Mesenchymal stem cell (in vitro differentiated cells and primary cell): ENCODE data around the gene GPRC5C.

ENCODE experiments used
- DNase-seq: peaks from one replicate; pipeline ENCODE4 v3.0.0-alpha.2; 2013
- H2AFZ ChIP-seq: one replicate; pipeline ENCODE4 v1.6.1; 2013; ENCODE audit warnings: low read depth, mild to moderate bottlenecking, control low read depth, inconsistent platforms, low read length, moderate library complexity
- H2AK5ac ChIP-seq: 2 replicates; pipeline ENCODE4 v1.6.1; 2013; ENCODE audit warnings: low read length, moderate library complexity, mild to moderate bottlenecking, inconsistent platforms; ENCODE audit not compliant: severe bottlenecking
- H2BK120ac ChIP-seq: one replicate; pipeline ENCODE4 v1.6.1; 2013; ENCODE audit warnings: low read depth, mild to moderate bottlenecking, inconsistent platforms, low read length, moderate library complexity
- H2BK12ac ChIP-seq, 2 experiments: one replicate each; pipeline ENCODE4 v1.6.1; 2013; ENCODE audit warnings: inconsistent platforms in 2 of 2, low read length in 2 of 2, mild to moderate bottlenecking in 2 of 2, moderate library complexity in 2 of 2, control low read depth in 1 of 2
- H2BK15ac ChIP-seq: one replicate; pipeline ENCODE4 v1.6.1; 2013; ENCODE audit warnings: mild to moderate bottlenecking, low read depth, inconsistent platforms; ENCODE audit not compliant: poor library complexity, severe bottlenecking
- H2BK5ac ChIP-seq: 2 replicates; pipeline ENCODE4 v1.6.1; 2013; ENCODE audit warnings: low read depth, mild to moderate bottlenecking, low read length, control low read depth, inconsistent platforms; ENCODE audit not compliant: poor library complexity, severe bottlenecking
- H3K14ac ChIP-seq, 2 experiments: one replicate each; pipeline ENCODE4 v1.6.1; 2013; ENCODE audit warnings: inconsistent platforms in 2 of 2, low read length in 2 of 2, control low read depth in 1 of 2, mild to moderate bottlenecking in 1 of 2, moderate library complexity in 1 of 2
- H3K18ac ChIP-seq, 2 experiments: one replicate each; pipeline ENCODE4 v1.6.1; 2013; ENCODE audit warnings: inconsistent platforms in 2 of 2, low read length in 2 of 2, control low read depth in 1 of 2, low read depth in 1 of 2, mild to moderate bottlenecking in 1 of 2
- H3K23ac ChIP-seq, 2 experiments: one replicate each; pipeline ENCODE4 v1.6.1; 2013; ENCODE audit warnings: inconsistent platforms in 2 of 2, low read length in 2 of 2, mild to moderate bottlenecking in 2 of 2, moderate library complexity in 2 of 2, control low read depth in 1 of 2
- H3K27ac ChIP-seq: 2 replicates; pipeline ENCODE4 v1.5.1; 2013; ENCODE audit warnings: mild to moderate bottlenecking, moderate library complexity, low read length, control low read depth, inconsistent platforms; ENCODE audit not compliant: poor library complexity, severe bottlenecking
- H3K27me3 ChIP-seq, 2 experiments: 2 replicates each; pipeline versions ENCODE4 v1.6.1 to v1.7.0; 2013; ENCODE audit warnings: low read length in 2 of 2, mild to moderate bottlenecking in 2 of 2, moderate library complexity in 2 of 2, control low read depth in 1 of 2, inconsistent platforms in 1 of 2; ENCODE audit not compliant: control insufficient read depth in 1 of 2, insufficient read depth in 1 of 2
- H3K36me3 ChIP-seq, 2 experiments: 2 replicates each; pipeline versions ENCODE4 v1.6.1 to v1.7.0; 2013; ENCODE audit warnings: low read length in 2 of 2, control low read depth in 1 of 2, inconsistent platforms in 1 of 2, low read depth in 1 of 2, mild to moderate bottlenecking in 1 of 2; ENCODE audit not compliant: insufficient read depth in 2 of 2, control insufficient read depth in 1 of 2
- H3K4ac ChIP-seq, 2 experiments: one replicate each; pipeline ENCODE4 v1.6.1; 2013; ENCODE audit warnings: inconsistent platforms in 2 of 2, low read length in 2 of 2, mild to moderate bottlenecking in 2 of 2, moderate library complexity in 2 of 2, control low read depth in 1 of 2, low read depth in 1 of 2
- H3K4me1 ChIP-seq: 2 replicates; pipeline ENCODE4 v1.6.1; 2013; ENCODE audit warnings: low read depth, low read length, control low read depth; ENCODE audit not compliant: control insufficient read depth, insufficient read depth
- H3K4me2 ChIP-seq: 2 replicates; pipeline ENCODE4 v1.6.1; 2013; ENCODE audit warnings: low read length, mild to moderate bottlenecking, inconsistent platforms; ENCODE audit not compliant: poor library complexity, severe bottlenecking
- H3K4me3 ChIP-seq, 2 experiments: 2 replicates each; pipeline versions ENCODE4 v1.5.1 to v1.7.0; 2013; ENCODE audit warnings: low read length in 2 of 2, mild to moderate bottlenecking in 2 of 2, control low read depth in 1 of 2, low read depth in 1 of 2; ENCODE audit not compliant: insufficient read depth in 1 of 2
- H3K79me1 ChIP-seq: replicated peaks from 2 replicates; pipeline ENCODE4 v1.6.1; 2013; ENCODE audit warnings: mild to moderate bottlenecking, control low read depth, low read length, inconsistent platforms; ENCODE audit not compliant: poor library complexity, severe bottlenecking
- H3K9ac ChIP-seq: 2 replicates; pipeline ENCODE4 v1.7.0; 2013; ENCODE audit warnings: mild to moderate bottlenecking, low read length, moderate library complexity
- H3K9me3 ChIP-seq: 2 replicates; pipeline ENCODE4 v1.7.0; 2013; ENCODE audit warnings: mild to moderate bottlenecking, low read length; ENCODE audit not compliant: control insufficient read depth
- H4K8ac ChIP-seq: one replicate; pipeline ENCODE4 v1.6.1; 2013; ENCODE audit warnings: inconsistent platforms, mild to moderate bottlenecking, low read length, moderate library complexity
- H4K91ac ChIP-seq: one replicate; pipeline ENCODE4 v1.6.1; 2013; ENCODE audit warnings: mild to moderate bottlenecking, low read length, inconsistent platforms
- WGBS: methylation state at CpG from one replicate; pipeline ENCODE4 v1.1.7; 2013; ENCODE audit warnings: mixed read lengths; 5-methylcytosine and 5-hydroxymethylcytosine counted together

The GPRC5C gene

DNA sequence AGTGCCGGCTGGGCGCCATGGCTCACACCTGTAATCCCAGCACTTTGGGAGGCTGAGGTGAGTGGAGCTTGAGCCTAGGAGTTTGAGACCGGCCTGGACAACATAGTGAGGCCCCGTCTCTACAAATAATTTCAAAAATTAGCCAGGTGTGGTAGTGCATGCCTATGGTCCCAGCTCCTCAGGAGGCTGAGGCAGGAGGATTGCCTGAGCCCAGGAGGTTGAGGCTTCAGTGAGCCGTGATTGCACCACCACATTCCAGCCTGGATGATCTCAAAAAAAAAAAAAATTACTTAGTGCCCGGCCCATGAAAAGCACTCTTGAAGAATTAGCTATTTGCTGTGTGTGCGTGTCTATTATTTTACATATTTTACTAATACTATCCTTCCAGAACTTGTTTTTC is 9.6 kb downstream of the GPRC5C start:
- Histone ChIP-seq H3K9me3 (peaks cover 18% of the 10 kb centered on the region), H2BK5ac (no peak overlapping the region), H3K18ac (no peak overlapping the region), H3K4me2 (no peak overlapping the region), H3K36me3 (peaks cover 0 to 66% of the 10 kb centered on the region in 2 experiments), H3K23ac (no peak overlapping the region), H2BK12ac (no peak overlapping the region), H2BK120ac (no peak overlapping the region), H3K4ac (no peak overlapping the region), H3K27me3 (peaks cover 0 to 15% of the 10 kb centered on the region in 2 experiments), H4K91ac (no peak overlapping the region), H3K14ac (no peak overlapping the region), H3K79me1 (peaks cover 36% of the 10 kb centered on the region), H3K9ac (no peak overlapping the region), H3K4me3 (no peak overlapping the region), H3K27ac (no peak overlapping the region), H4K8ac (no peak overlapping the region), H2BK15ac (no peak overlapping the region), H2AK5ac (no peak overlapping the region), H2AFZ (no peak overlapping the region), H3K4me1 (peaks cover 34% of the 10 kb centered on the region)
- no peak for DNase-seq
- WGBS: 98% methylated on average over 5 of the region's 7 CpGs

GRCh38 chr17:74442291-74442669 is 10.4 kb downstream of the GPRC5C start:
- no peak for DNase-seq
- Histone ChIP-seq H3K27me3 (peaks cover 0 to 15% of the 10 kb centered on the region in 2 experiments), H3K4ac (no peak overlapping the region), H2AFZ (no peak overlapping the region), H3K23ac (no peak overlapping the region), H2BK120ac (no peak overlapping the region), H2AK5ac (peak overlapping the region; percentile 61), H3K4me3 (no peak overlapping the region), H3K4me2 (no peak overlapping the region), H3K79me1 (peaks cover 41% of the 10 kb centered on the region), H3K18ac (no peak overlapping the region), H3K14ac (no peak overlapping the region), H2BK12ac (no peak overlapping the region), H2BK15ac (no peak overlapping the region), H3K27ac (no peak overlapping the region), H3K4me1 (peaks cover 38% of the 10 kb centered on the region), H2BK5ac (no peak overlapping the region), H4K91ac (no peak overlapping the region), H4K8ac (no peak overlapping the region), H3K9me3 (peaks cover 17% of the 10 kb centered on the region), H3K36me3 (peaks cover 0 to 69% of the 10 kb centered on the region in 2 experiments), H3K9ac (peak overlapping the region; percentile 38)
- WGBS: 86% methylated on average over 6 of the region's 6 CpGs

- Histone ChIP-seq H3K27ac (peak overlapping the region; percentile 38), H3K9ac (peak overlapping the region; percentile 38), H3K4me3 (no peak overlapping the region), H3K4me1 (peaks cover 38% of the 10 kb centered on the region), H3K27me3 (peaks cover 0 to 15% of the 10 kb centered on the region in 2 experiments), H2AFZ (no peak overlapping the region), H2BK12ac (no peak overlapping the region), H3K9me3 (peaks cover 11% of the 10 kb centered on the region), H2BK120ac (no peak overlapping the region), H3K4ac (no peak overlapping the region), H3K4me2 (peak overlapping the region; percentile 47), H4K8ac (no peak overlapping the region), H3K23ac (no peak overlapping the region), H3K14ac (no peak overlapping the region), H3K18ac (peak overlapping the region in 1 of 2 experiments; percentile 37), H4K91ac (no peak overlapping the region), H2AK5ac (peak overlapping the region; percentile 87), H2BK5ac (peak overlapping the region; percentile 32), H3K36me3 (peaks cover 0 to 74% of the 10 kb centered on the region in 2 experiments), H2BK15ac (no peak overlapping the region), H3K79me1 (peaks cover 44% of the 10 kb centered on the region)
- WGBS: 68% methylated on average over 27 of the region's 28 CpGs
- DNase-seq: no peak
Measured at GRCh38 chr17:74442670-74443515, 11.0 kb downstream of the GPRC5C start.

- peaks cover 0 to 15% of the 10 kb centered on the region in 2 experiments for H3K27me3 ChIP-seq
- peak overlapping the region; percentile 87 for H2AK5ac ChIP-seq
- H3K9ac ChIP-seq: peak overlapping the region; percentile 38
- peaks cover 9% of the 10 kb centered on the region for H3K9me3 ChIP-seq
- peak overlapping the region; percentile 38 for H3K27ac ChIP-seq
- H2BK12ac ChIP-seq: no peak overlapping the region
- H3K4me3 ChIP-seq: no peak overlapping the region
- peaks cover 39% of the 10 kb centered on the region for H3K4me1 ChIP-seq
- peaks cover 44% of the 10 kb centered on the region for H3K79me1 ChIP-seq
- H2AFZ ChIP-seq: no peak overlapping the region
- no peak overlapping the region for H3K4ac ChIP-seq
- H3K4me2 ChIP-seq: peak overlapping the region; percentile 44
- H2BK5ac ChIP-seq: peak overlapping the region; percentile 32
- peaks cover 0 to 73% of the 10 kb centered on the region in 2 experiments for H3K36me3 ChIP-seq
- no peak overlapping the region for H2BK15ac ChIP-seq
- H2BK120ac ChIP-seq: peak overlapping the region; percentile 27
- H3K18ac ChIP-seq: peak overlapping the region in 1 of 2 experiments; percentile 37
- no peak overlapping the region for H4K91ac ChIP-seq
- H4K8ac ChIP-seq: no peak overlapping the region
- DNase-seq: no peak
- H3K14ac ChIP-seq: no peak overlapping the region
- WGBS: 86% methylated on average over 7 of the region's 8 CpGs
- H3K23ac ChIP-seq: no peak overlapping the region
Measured at GRCh38 chr17:74443516-74444296, 11.8 kb downstream of the GPRC5C start.
